HepG2 (cell line): ENCODE data around the gene TRIM37.

Source experiments
- MZF1 ChIP-seq: sonication (generic); formaldehyde crosslinking; IDR thresholded peaks from 2 replicates; pipeline ENCODE4 v1.8.1; 2023; ENCODE audit warnings: mild to moderate bottlenecking, missing genetic modification reagents, borderline replicate concordance
- ZMYM4 ChIP-seq: sonication (generic); formaldehyde crosslinking; IDR thresholded peaks from 2 replicates; pipeline ENCODE4 v1.8.1; 2023; ENCODE audit warnings: mild to moderate bottlenecking, missing genetic modification reagents

- TF ChIP-seq MZF1 (CRISPR knock-in tag): no peak
- TF ChIP-seq ZMYM4 (CRISPR knock-in tag): no peak
Measured at GRCh38 chr17:58969612-58970011, 137.1 kb downstream of the TRIM37 start.
